ENCODE measurements around the gene MROH2A. TPM values are rescaled to one million over a fixed set of nuclear protein-coding genes. Genes with fewer than 3 reads are reported as not detected.

MROH2A gene
- total and polyA plus RNA-seq, 2 experiments from 2014 or later = not detected

DNA sequence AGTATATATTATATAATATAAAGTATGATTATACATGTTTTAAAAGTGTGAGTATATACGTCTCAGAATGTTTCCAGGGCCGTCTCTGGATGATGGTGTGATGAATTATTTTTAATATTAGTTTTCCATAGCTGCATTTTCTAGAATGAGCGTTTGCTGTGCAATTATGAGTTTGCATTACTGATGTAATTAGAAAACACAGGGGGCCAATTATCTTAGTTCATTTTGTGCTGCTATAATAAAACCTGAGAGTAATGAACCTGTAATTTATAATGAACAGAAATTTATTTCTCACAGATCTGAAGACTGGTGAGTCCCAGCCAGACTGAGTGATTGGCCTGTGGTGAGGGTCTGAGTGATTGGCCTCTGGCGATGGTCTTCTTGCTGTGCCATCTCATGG, 80.2 kb downstream of the MROH2A start:
- no peak overlapping the region for H3K9ac ChIP-seq
- H3K79me2 ChIP-seq (ENCODE audit: insufficient read depth) = peaks cover 10% of the 10 kb centered on the region
- H3K27ac ChIP-seq = no peak overlapping the region
- no peaks in the 10 kb centered on the region for H4K20me1 ChIP-seq (ENCODE audit: insufficient read depth)
- no peaks in the 10 kb centered on the region for H3K27me3 ChIP-seq (replicated peaks; ENCODE audit: insufficient read depth)
- TF ChIP-seq EZH2 (IDR thresholded peaks at IDR 0.05; ENCODE audit: insufficient read depth, poor library complexity, severe bottlenecking) (no peak), EZH2phosphoT487 (IDR thresholded peaks at IDR 0.05; ENCODE audit: insufficient read depth, low read depth) (no peak)
- no peak overlapping the region for H2AFZ ChIP-seq
- WGBS, 2 experiments (ENCODE audit: low coverage in 1 of 2, low lambda C conversion rate in 2 of 2, missing lambda C conversion rate in 2 of 2) = 55 to 64% methylated on average over 4 of the region's 4 CpGs
- no peaks in the 10 kb centered on the region for H3K9me2 ChIP-seq (ENCODE audit: insufficient read depth)
- H3K4me2 ChIP-seq (ENCODE audit: unreplicated experiment) = no peak overlapping the region
- H3K36me3 ChIP-seq (ENCODE audit: low read depth) = no peaks in the 10 kb centered on the region
- H3K4me1 ChIP-seq (ENCODE audit: insufficient read depth) = peaks cover 3% of the 10 kb centered on the region; the same call in 1 of the 2 replicates
- in situ Hi-C loops (cut with MboI) = no loop called here
- H3F3A ChIP-seq (ENCODE audit: insufficient read depth) = peaks cover 5% of the 10 kb centered on the region; the same call in 1 of the 2 replicates
- no peaks in the 10 kb centered on the region for H3K9me3 ChIP-seq (ENCODE audit: low read depth)
- H3K4me3 ChIP-seq = no peak overlapping the region
- DNase-seq = no peak

DNA sequence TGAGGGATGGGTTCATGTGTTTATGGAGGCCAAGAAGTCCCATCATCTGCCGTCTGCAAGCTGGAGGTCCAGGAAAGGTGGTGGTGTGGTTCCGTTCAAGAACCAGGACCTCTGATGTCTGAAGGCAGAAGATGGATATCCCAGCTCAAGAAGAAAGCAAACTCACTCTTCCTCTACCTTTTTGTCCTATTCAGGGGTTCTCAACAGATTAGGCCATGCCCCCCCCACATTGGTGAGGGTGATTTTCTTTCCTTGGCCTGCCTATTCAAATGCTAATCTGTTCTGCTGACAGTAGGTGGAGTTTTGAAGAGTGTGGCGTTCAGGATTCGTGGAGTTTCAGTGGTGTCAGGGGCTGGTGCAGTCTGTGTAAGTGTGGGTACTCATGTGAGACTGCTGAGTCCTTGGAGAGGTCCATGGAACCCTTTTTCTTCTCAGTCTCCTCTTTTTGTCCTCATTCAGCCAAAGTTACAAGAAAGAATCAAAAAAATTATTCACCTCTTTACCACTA, 84.2 kb downstream of the MROH2A start:
- Histone ChIP-seq H3K4me3 (no peak overlapping the region), H3F3A (ENCODE audit: insufficient read depth) (no peaks in the 10 kb centered on the region), H3K4me2 (ENCODE audit: unreplicated experiment) (no peak overlapping the region), H3K27me3 (replicated peaks; ENCODE audit: insufficient read depth) (no peaks in the 10 kb centered on the region), H3K9me2 (ENCODE audit: insufficient read depth) (no peaks in the 10 kb centered on the region), H3K36me3 (ENCODE audit: low read depth) (no peaks in the 10 kb centered on the region), H3K9me3 (ENCODE audit: low read depth) (no peaks in the 10 kb centered on the region), H3K9ac (no peak overlapping the region), H4K20me1 (ENCODE audit: insufficient read depth) (no peaks in the 10 kb centered on the region), H3K79me2 (ENCODE audit: insufficient read depth) (no peaks in the 10 kb centered on the region), H2AFZ (no peak overlapping the region), H3K4me1 (ENCODE audit: insufficient read depth) (no peaks in the 10 kb centered on the region), H3K27ac (no peak overlapping the region)
- in situ Hi-C loops (cut with MboI) = no loop called here
- WGBS, 2 experiments (ENCODE audit: low coverage in 1 of 2, low lambda C conversion rate in 2 of 2, missing lambda C conversion rate in 2 of 2) = 76 to 79% methylated on average over 4 of the region's 4 CpGs
- TF ChIP-seq EZH2 (IDR thresholded peaks at IDR 0.05; ENCODE audit: insufficient read depth, poor library complexity, severe bottlenecking) = no peak
- TF ChIP-seq EZH2phosphoT487 (IDR thresholded peaks at IDR 0.05; ENCODE audit: insufficient read depth, low read depth) = no peak
- DNase-seq = no peak

DNA sequence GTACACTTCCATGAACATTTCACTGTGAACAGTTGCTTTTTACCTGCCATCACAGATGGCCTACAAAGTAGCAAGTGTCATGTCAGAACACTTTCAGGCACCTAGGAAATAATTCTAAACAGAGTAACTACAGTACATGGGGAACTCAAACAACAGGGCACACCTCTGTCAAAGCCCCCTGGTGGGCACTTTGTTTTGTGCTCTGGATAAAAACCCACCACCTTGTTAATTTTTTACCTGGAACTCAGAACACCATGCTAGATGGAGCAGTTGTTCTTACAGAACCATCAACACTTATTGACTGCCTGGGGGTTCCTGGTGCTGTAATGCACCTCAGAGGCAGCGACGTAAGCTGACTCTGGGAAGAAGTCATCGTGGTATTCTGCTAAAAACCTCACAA, 87.7 kb downstream of the MROH2A start:
- Histone ChIP-seq H3K27ac (no peak overlapping the region), H3K9me2 (ENCODE audit: insufficient read depth) (no peaks in the 10 kb centered on the region), H3K4me3 (no peak overlapping the region), H2AFZ (no peak overlapping the region), H3K9ac (no peak overlapping the region), H3K4me1 (ENCODE audit: insufficient read depth) (no peaks in the 10 kb centered on the region), H3K27me3 (replicated peaks; ENCODE audit: insufficient read depth) (no peaks in the 10 kb centered on the region), H3K4me2 (ENCODE audit: unreplicated experiment) (no peak overlapping the region), H3K9me3 (ENCODE audit: low read depth) (no peaks in the 10 kb centered on the region), H4K20me1 (ENCODE audit: insufficient read depth) (no peaks in the 10 kb centered on the region), H3K36me3 (ENCODE audit: low read depth) (no peaks in the 10 kb centered on the region), H3K79me2 (ENCODE audit: insufficient read depth) (no peaks in the 10 kb centered on the region), H3F3A (ENCODE audit: insufficient read depth) (no peaks in the 10 kb centered on the region)
- in situ Hi-C loops (cut with MboI) = no loop called here
- no peak for DNase-seq
- WGBS, 2 experiments (ENCODE audit: low coverage in 1 of 2, low lambda C conversion rate in 2 of 2, missing lambda C conversion rate in 2 of 2) = 97 to 100% methylated on average over 3 of the region's 3 CpGs
- TF ChIP-seq EZH2phosphoT487 (IDR thresholded peaks at IDR 0.05; ENCODE audit: insufficient read depth, low read depth) (no peak), EZH2 (IDR thresholded peaks at IDR 0.05; ENCODE audit: insufficient read depth, poor library complexity, severe bottlenecking) (no peak)

DNA sequence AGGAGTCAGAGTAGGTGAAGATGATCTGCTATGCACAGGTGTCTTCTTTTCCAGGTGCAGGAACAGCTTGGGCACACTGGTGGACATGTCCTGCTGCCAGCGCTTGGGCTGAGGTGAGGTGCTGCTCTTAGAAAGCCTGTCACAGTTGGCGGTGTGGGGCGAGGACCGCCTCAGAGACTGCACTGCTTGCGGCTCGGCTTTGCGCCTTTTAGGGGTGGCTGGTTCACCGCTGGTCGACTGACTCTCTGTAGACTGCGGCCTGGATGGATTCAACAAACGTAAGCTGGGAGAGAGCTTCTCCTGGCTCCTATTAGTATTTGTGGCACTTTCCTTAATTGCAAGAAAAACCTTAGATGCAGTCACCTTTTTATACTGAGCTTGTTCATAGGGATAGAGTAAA, 88.3 kb downstream of the MROH2A start:
- no peak overlapping the region for H3K27ac ChIP-seq
- no peak for DNase-seq
- no peaks in the 10 kb centered on the region for H3K36me3 ChIP-seq (ENCODE audit: low read depth)
- no peak overlapping the region for H3K4me3 ChIP-seq
- no peaks in the 10 kb centered on the region for H3K9me3 ChIP-seq (ENCODE audit: low read depth)
- H3K4me2 ChIP-seq (ENCODE audit: unreplicated experiment) = no peak overlapping the region
- 94 to 97% methylated on average over 11 of the region's 11 CpGs for WGBS, 2 experiments (ENCODE audit: low coverage in 1 of 2, low lambda C conversion rate in 2 of 2, missing lambda C conversion rate in 2 of 2)
- TF ChIP-seq EZH2 (IDR thresholded peaks at IDR 0.05; ENCODE audit: insufficient read depth, poor library complexity, severe bottlenecking) (no peak), EZH2phosphoT487 (IDR thresholded peaks at IDR 0.05; ENCODE audit: insufficient read depth, low read depth) (no peak)
- H4K20me1 ChIP-seq (ENCODE audit: insufficient read depth) = no peaks in the 10 kb centered on the region
- no peaks in the 10 kb centered on the region for H3F3A ChIP-seq (ENCODE audit: insufficient read depth)
- H3K27me3 ChIP-seq (replicated peaks; ENCODE audit: insufficient read depth) = no peaks in the 10 kb centered on the region
- H3K4me1 ChIP-seq (ENCODE audit: insufficient read depth) = no peaks in the 10 kb centered on the region
- in situ Hi-C loops (cut with MboI) = no loop called here
- no peaks in the 10 kb centered on the region for H3K9me2 ChIP-seq (ENCODE audit: insufficient read depth)
- H2AFZ ChIP-seq = no peak overlapping the region
- no peak overlapping the region for H3K9ac ChIP-seq
- H3K79me2 ChIP-seq (ENCODE audit: insufficient read depth) = no peaks in the 10 kb centered on the region
